ENCODE measurements around the gene LRPAP1.

The LRPAP1 gene

DNA sequence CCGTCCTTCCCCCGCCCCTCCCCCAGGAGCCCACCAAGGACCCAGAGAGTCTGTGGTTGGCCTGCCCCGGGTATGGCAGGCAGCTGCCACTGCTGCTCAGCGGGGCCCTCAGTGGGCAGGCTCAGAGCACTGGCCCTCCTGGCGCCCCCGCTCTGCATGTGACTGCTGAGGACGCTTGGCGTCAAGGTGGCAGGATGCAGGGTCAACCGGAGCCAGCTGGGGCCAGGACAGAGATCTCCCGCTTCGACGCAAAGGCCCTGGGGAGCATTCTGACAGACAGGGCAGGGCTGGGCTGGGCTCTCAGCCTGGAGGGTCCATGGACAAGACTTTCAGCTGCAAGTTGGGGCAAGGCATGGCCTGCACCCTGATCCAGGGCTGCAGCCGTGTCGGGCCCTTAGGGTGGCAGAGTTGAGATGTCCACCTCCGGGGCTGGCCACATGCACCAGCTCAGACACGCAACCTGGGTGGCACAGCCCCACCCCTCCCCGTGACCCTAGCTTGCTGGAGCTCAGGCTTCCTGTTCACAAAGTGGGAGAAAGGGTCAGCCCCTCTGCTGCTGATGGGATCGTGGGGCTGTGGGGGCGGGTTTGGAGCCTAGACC lies 30.3 kb downstream of the LRPAP1 start:
- H3K27me3 ChIP-seq (replicated peaks; ENCODE audit: control insufficient read depth, insufficient read depth, low read length, poor library complexity, severe bottlenecking): peaks cover 2% of the 10 kb centered on the region
- H3K4me1 ChIP-seq (ENCODE audit: control insufficient read depth, insufficient read depth, low read length, poor library complexity, severe bottlenecking): no peaks in the 10 kb centered on the region
- H3K27ac ChIP-seq (ENCODE audit: insufficient read depth, low read length, poor library complexity, severe bottlenecking): no peak overlapping the region
- no peak for DNase-seq
- no peak overlapping the region for H3K4me3 ChIP-seq (ENCODE audit: insufficient read depth, low read depth, low read length, poor library complexity, severe bottlenecking)
- peaks cover 32% of the 10 kb centered on the region for H3K36me3 ChIP-seq (ENCODE audit: control insufficient read depth, insufficient read depth, low read length)
- no peaks in the 10 kb centered on the region for H3K9me3 ChIP-seq (ENCODE audit: control insufficient read depth, low read length)

- Histone ChIP-seq H3K4me3 (ENCODE audit: insufficient read depth, low read depth, low read length, poor library complexity, severe bottlenecking) (no peak overlapping the region), H3K27ac (ENCODE audit: insufficient read depth, low read length, poor library complexity, severe bottlenecking) (no peak overlapping the region), H3K36me3 (ENCODE audit: control insufficient read depth, insufficient read depth, low read length) (peaks cover 27% of the 10 kb centered on the region), H3K9me3 (ENCODE audit: control insufficient read depth, low read length) (no peaks in the 10 kb centered on the region), H3K27me3 (replicated peaks; ENCODE audit: control insufficient read depth, insufficient read depth, low read length, poor library complexity, severe bottlenecking) (peaks cover 7% of the 10 kb centered on the region), H3K4me1 (ENCODE audit: control insufficient read depth, insufficient read depth, low read length, poor library complexity, severe bottlenecking) (no peaks in the 10 kb centered on the region)
- DNase-seq: no peak
These were observed 30.9 kb downstream of the LRPAP1 start for GRCh38 chr4:3501126-3501824.

- Histone ChIP-seq H3K36me3 (ENCODE audit: control insufficient read depth, insufficient read depth, low read length) (peaks cover 22% of the 10 kb centered on the region), H3K9me3 (ENCODE audit: control insufficient read depth, low read length) (no peaks in the 10 kb centered on the region), H3K4me3 (ENCODE audit: insufficient read depth, low read depth, low read length, poor library complexity, severe bottlenecking) (no peak overlapping the region), H3K27ac (ENCODE audit: insufficient read depth, low read length, poor library complexity, severe bottlenecking) (no peak overlapping the region), H3K27me3 (replicated peaks; ENCODE audit: control insufficient read depth, insufficient read depth, low read length, poor library complexity, severe bottlenecking) (peaks cover 7% of the 10 kb centered on the region), H3K4me1 (ENCODE audit: control insufficient read depth, insufficient read depth, low read length, poor library complexity, severe bottlenecking) (no peaks in the 10 kb centered on the region)
- no peak for DNase-seq
These were observed 31.6 kb downstream of the LRPAP1 start for GRCh38 chr4:3500634-3501101.

DNA sequence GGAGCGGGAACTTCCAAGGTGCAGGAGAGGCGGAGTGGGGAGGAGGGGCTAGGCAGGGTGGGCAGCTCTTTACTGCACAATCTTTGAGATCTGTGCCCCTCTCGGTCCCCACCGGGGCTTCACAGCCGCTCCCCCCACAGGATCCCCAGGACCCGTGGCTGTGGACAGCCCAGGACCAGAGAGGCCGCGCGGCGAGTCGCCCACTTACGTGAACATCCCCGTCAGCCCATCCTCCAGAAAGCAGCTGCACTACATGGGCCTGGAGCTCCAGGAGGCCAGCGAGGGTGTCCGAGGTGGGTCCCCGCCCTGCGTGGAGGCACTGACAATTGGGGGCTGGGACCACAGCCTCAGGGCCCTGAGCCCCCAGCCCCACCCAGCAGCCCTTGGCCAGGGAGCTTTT lies 32.1 kb downstream of the LRPAP1 start:
- no peak for DNase-seq
- Histone ChIP-seq H3K4me3 (ENCODE audit: insufficient read depth, low read depth, low read length, poor library complexity, severe bottlenecking) (no peak overlapping the region), H3K27ac (ENCODE audit: insufficient read depth, low read length, poor library complexity, severe bottlenecking) (no peak overlapping the region), H3K9me3 (ENCODE audit: control insufficient read depth, low read length) (no peaks in the 10 kb centered on the region), H3K27me3 (replicated peaks; ENCODE audit: control insufficient read depth, insufficient read depth, low read length, poor library complexity, severe bottlenecking) (peaks cover 7% of the 10 kb centered on the region), H3K36me3 (ENCODE audit: control insufficient read depth, insufficient read depth, low read length) (peaks cover 17% of the 10 kb centered on the region), H3K4me1 (ENCODE audit: control insufficient read depth, insufficient read depth, low read length, poor library complexity, severe bottlenecking) (no peaks in the 10 kb centered on the region)

- DNase-seq: no peak
- no peaks in the 10 kb centered on the region for H3K4me1 ChIP-seq (ENCODE audit: control insufficient read depth, insufficient read depth, low read length, poor library complexity, severe bottlenecking)
- H3K9me3 ChIP-seq (ENCODE audit: control insufficient read depth, low read length): no peaks in the 10 kb centered on the region
- H3K4me3 ChIP-seq (ENCODE audit: insufficient read depth, low read depth, low read length, poor library complexity, severe bottlenecking): no peak overlapping the region
- H3K27ac ChIP-seq (ENCODE audit: insufficient read depth, low read length, poor library complexity, severe bottlenecking): no peak overlapping the region
- H3K36me3 ChIP-seq (ENCODE audit: control insufficient read depth, insufficient read depth, low read length): peaks cover 16% of the 10 kb centered on the region
- peaks cover 7% of the 10 kb centered on the region for H3K27me3 ChIP-seq (replicated peaks; ENCODE audit: control insufficient read depth, insufficient read depth, low read length, poor library complexity, severe bottlenecking)
These were observed 32.5 kb downstream of the LRPAP1 start for GRCh38 chr4:3499710-3500109.

DNA sequence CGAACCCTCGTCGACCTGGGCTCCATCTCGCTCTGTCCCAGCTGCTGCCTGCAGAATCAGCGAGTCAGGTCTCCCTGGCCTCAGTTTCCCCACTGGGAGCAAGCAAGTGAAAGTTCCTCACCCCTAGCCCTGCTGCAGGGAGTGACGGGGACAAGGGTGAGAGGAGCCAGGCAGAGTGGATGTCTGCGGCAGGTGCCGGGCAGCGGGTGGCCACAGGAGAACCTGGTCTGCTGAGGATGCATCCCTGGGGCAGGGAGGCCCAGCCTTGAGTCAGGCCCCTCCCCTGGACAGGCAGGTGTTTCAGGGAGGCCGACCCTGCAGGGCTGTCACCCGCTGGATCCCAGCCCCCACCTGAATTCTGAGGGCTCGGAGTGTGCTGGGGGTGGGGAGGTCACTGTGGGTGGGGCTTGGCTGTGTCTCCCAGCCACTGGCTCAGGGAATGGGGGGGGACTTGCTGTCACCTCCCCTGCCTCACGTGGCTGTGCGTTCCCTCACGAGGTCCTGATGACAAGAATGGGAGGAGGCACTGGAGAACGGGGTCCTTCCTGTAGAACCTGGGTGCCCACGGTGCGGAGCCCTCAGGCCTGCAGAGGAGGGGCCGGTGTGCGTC lies 33.2 kb downstream of the LRPAP1 start:
- Histone ChIP-seq H3K27ac (ENCODE audit: insufficient read depth, low read length, poor library complexity, severe bottlenecking) (no peak overlapping the region), H3K4me3 (ENCODE audit: insufficient read depth, low read depth, low read length, poor library complexity, severe bottlenecking) (no peak overlapping the region), H3K9me3 (ENCODE audit: control insufficient read depth, low read length) (no peaks in the 10 kb centered on the region), H3K36me3 (ENCODE audit: control insufficient read depth, insufficient read depth, low read length) (peaks cover 16% of the 10 kb centered on the region), H3K4me1 (ENCODE audit: control insufficient read depth, insufficient read depth, low read length, poor library complexity, severe bottlenecking) (no peaks in the 10 kb centered on the region), H3K27me3 (replicated peaks; ENCODE audit: control insufficient read depth, insufficient read depth, low read length, poor library complexity, severe bottlenecking) (peaks cover 7% of the 10 kb centered on the region)
- DNase-seq: no peak

DNA sequence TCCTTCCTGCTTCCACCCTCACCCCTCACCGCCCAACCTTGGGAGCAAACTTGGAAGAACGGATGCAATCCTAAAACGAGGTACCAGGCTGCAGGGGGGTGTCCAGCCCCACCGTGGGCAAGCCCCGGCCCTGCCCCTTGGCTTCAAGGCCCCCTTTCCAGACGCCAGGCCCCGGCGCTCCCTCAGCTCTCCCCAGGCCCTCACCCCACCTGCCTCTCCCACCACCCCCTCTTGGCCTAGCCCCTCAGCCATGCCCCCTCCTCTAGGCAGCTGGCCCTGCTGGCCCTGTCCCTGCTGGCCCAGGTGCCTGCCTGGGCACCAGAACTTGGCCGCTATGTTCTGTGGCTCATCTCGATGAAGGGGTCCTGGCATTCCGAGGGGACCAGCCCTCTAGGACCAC lies 33.8 kb downstream of the LRPAP1 start:
- Histone ChIP-seq H3K27ac (ENCODE audit: insufficient read depth, low read length, poor library complexity, severe bottlenecking) (no peak overlapping the region), H3K27me3 (replicated peaks; ENCODE audit: control insufficient read depth, insufficient read depth, low read length, poor library complexity, severe bottlenecking) (peaks cover 7% of the 10 kb centered on the region), H3K9me3 (ENCODE audit: control insufficient read depth, low read length) (no peaks in the 10 kb centered on the region), H3K4me1 (ENCODE audit: control insufficient read depth, insufficient read depth, low read length, poor library complexity, severe bottlenecking) (no peaks in the 10 kb centered on the region), H3K4me3 (ENCODE audit: insufficient read depth, low read depth, low read length, poor library complexity, severe bottlenecking) (no peak overlapping the region), H3K36me3 (ENCODE audit: control insufficient read depth, insufficient read depth, low read length) (peaks cover 14% of the 10 kb centered on the region)
- DNase-seq: no peak

DNA sequence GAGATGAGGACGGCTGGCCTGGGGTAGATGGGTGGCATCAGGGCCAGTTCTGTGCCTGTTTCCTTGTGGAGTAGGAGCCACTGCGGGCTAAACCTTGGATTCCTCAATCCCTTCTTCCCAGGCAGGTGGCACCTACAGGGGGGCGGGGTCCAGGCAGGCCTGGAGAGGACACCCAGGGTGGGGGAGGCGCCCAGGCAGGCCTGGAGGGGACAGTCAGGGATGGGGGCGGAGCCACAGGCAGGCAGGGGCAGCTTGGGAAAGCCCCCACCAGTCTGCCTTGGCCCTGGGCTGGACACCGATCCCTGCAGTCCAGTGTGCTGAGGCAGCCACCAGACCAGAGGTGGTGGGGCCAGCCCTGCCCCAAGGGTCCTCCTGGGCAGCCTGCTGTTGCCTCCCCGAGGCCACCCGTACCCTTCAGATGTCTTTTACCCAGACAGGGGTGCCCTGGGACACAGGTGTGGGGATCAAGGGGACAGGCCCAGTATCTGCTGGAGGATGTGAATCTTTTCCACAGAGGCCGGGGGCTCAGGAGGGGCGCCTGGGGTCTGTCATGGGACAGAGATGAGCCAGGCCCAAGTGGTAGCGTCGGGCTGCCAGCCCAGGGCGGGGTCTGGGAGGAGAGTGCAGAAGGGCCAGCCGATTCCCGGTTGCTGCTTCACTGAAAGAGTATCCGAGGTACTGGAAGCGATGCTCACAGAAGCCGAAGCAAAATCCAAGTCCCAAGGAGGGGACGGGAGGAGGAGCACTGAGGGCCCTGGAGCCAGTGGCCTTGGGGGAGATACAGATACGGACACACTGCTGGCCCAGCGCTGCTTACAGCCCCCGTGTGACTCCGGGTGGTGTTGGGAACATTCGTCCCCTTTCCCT lies 34.5 kb downstream of the LRPAP1 start:
- Histone ChIP-seq H3K27ac (ENCODE audit: insufficient read depth, low read length, poor library complexity, severe bottlenecking) (no peak overlapping the region), H3K4me1 (ENCODE audit: control insufficient read depth, insufficient read depth, low read length, poor library complexity, severe bottlenecking) (no peaks in the 10 kb centered on the region), H3K4me3 (ENCODE audit: insufficient read depth, low read depth, low read length, poor library complexity, severe bottlenecking) (no peak overlapping the region), H3K36me3 (ENCODE audit: control insufficient read depth, insufficient read depth, low read length) (peaks cover 7% of the 10 kb centered on the region), H3K27me3 (replicated peaks; ENCODE audit: control insufficient read depth, insufficient read depth, low read length, poor library complexity, severe bottlenecking) (peaks cover 7% of the 10 kb centered on the region), H3K9me3 (ENCODE audit: control insufficient read depth, low read length) (no peaks in the 10 kb centered on the region)
- no peak for DNase-seq

DNA sequence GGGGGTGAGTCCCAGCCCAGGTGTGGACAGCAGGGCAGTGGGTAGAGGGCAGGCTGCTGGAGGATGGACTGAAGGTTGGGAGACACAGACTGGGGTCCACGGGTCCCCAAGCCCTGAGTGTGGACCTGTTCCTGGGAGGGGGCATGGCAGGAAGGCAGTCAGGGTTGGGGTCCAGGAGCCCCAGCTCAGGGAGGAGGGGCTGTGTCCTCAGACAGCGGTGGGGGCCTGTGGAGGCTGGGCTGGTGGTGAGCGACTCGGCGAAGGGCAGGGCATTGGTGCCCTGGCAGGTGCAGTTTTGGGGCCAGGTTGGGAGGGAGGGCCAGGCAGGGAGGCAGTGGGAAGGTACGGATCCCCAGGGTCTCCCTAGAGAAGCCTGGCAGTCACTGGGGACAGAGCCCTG lies 35.1 kb downstream of the LRPAP1 start:
- DNase-seq: no peak
- peaks cover 7% of the 10 kb centered on the region for H3K27me3 ChIP-seq (replicated peaks; ENCODE audit: control insufficient read depth, insufficient read depth, low read length, poor library complexity, severe bottlenecking)
- no peaks in the 10 kb centered on the region for H3K9me3 ChIP-seq (ENCODE audit: control insufficient read depth, low read length)
- no peaks in the 10 kb centered on the region for H3K4me1 ChIP-seq (ENCODE audit: control insufficient read depth, insufficient read depth, low read length, poor library complexity, severe bottlenecking)
- H3K4me3 ChIP-seq (ENCODE audit: insufficient read depth, low read depth, low read length, poor library complexity, severe bottlenecking): no peak overlapping the region
- H3K36me3 ChIP-seq (ENCODE audit: control insufficient read depth, insufficient read depth, low read length): peaks cover under 1% of the 10 kb centered on the region
- H3K27ac ChIP-seq (ENCODE audit: insufficient read depth, low read length, poor library complexity, severe bottlenecking): no peak overlapping the region

Measured in effector memory CD4-positive, alpha-beta T cell (primary cell).